NT2/D1 (cell line): ENCODE results near the gene SELPLG.

ENCODE experiments used
- SUZ12 ChIP-seq: IDR thresholded peaks from 2 replicates; pipeline ENCODE4 v1.6.1; 2011; ENCODE audit not compliant: insufficient read length, insufficient read depth; ENCODE audit errors: extremely low read depth
- YY1 ChIP-seq: IDR thresholded peaks from 2 replicates; pipeline ENCODE4 v1.6.1; 2011; ENCODE audit not compliant: insufficient read length, insufficient read depth

- TF ChIP-seq YY1 (no peak), SUZ12 (no peak)
Observed at GRCh38 chr12:108666401-108666881, 32.7 kb upstream of the SELPLG start.
